ENCODE results near the gene TMEM163.

DNA sequence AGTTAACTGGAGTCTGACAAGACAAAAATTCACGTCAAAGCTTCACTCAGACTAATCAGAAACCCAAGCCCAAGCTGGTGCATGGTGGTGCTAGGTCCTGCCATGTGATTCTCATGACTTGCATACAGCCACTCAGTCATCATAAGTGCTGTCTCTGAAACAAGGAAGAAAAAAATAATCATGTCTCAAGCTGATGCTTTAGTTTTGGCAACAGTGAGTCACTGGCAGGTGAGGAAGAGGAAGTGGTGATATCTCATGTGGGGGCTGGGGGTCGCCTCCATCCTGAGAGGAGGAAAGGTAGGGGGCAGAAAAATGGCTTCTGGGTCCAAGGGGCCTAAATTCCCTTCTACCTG, 136.3 kb downstream of the TMEM163 start:
- no peak for TF ChIP-seq POLR2AphosphoS5 (IDR thresholded peaks at IDR 0.05; ENCODE audit: low read depth, low read length)
- TF ChIP-seq POLR2A (IDR thresholded peaks at IDR 0.05; ENCODE audit: low read depth, low read length) = 0 out of 2 replicates have a peak, but pooled peaks have one; percentile 44
- TF ChIP-seq POU2F2 (IDR thresholded peaks at IDR 0.05; ENCODE audit: low read depth, low read length) = no peak
- TF ChIP-seq TAF1 (IDR thresholded peaks at IDR 0.05; ENCODE audit: low read depth, low read length) = no peak
- TF ChIP-seq PAX5 (IDR thresholded peaks at IDR 0.05; ENCODE audit: insufficient read depth, low read length, severe bottlenecking) = no peak
- TF ChIP-seq SPI1 (IDR thresholded peaks at IDR 0.05; ENCODE audit: low read depth, low read length) = peak; percentile 92
